Ovary (tissue), 3 donors: ENCODE measurements around the gene OR2T10.
"Not testable (repeated sequence)": the region's sequence is repeated elsewhere in the genome, so short reads cannot be mapped to it uniquely, and the experiment has no call there.

Experiments used
- EP300 ChIP-seq: sonication (generic); formaldehyde crosslinking; IDR thresholded peaks from one replicate; pipeline ENCODE4 v1.6.1; 2017; ENCODE audit warnings: antibody characterized with exemption
- POLR2A ChIP-seq: fragments of 450-650 bp; IDR thresholded peaks from one replicate; pipeline ENCODE4 v1.6.1; 2017; ENCODE audit warnings: antibody characterized with exemption, mild to moderate bottlenecking, moderate library complexity
- TF ChIP-seq, protein P1 (sequence below), 3 donors: fragments of 450-650 bp in 2 of 3; fragments of 200-600 bp in 1 of 3; IDR thresholded peaks; one replicate each; pipeline versions ENCODE4 v1.5.1 to v1.8.0; 2016 to 2022; ENCODE audit warnings: antibody characterized with exemption in 3 of 3, mild to moderate bottlenecking in 1 of 3
- donor health status: DM: no; HTN: no; CAD: no.

DNA sequence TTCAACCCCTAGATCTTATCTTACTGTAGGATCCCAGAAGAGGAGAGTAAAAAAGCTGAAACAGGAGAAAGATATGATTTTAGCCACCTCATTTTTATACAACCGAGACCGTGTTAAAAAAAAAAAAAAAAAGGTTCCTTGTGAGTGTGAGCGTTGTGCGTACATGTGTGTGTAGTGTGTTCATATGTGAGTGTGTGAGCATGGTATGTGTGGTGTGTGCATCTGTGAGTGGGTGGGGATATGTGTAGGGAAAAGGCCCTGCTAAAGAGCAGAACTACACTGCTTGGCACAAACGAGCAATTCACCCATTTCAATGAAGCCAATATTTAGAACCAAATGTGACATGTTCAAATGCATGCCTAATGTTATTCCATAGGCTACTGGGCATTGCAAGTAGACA is 44.1 kb upstream of the OR2T10 start:
- TF ChIP-seq, protein P1, sequence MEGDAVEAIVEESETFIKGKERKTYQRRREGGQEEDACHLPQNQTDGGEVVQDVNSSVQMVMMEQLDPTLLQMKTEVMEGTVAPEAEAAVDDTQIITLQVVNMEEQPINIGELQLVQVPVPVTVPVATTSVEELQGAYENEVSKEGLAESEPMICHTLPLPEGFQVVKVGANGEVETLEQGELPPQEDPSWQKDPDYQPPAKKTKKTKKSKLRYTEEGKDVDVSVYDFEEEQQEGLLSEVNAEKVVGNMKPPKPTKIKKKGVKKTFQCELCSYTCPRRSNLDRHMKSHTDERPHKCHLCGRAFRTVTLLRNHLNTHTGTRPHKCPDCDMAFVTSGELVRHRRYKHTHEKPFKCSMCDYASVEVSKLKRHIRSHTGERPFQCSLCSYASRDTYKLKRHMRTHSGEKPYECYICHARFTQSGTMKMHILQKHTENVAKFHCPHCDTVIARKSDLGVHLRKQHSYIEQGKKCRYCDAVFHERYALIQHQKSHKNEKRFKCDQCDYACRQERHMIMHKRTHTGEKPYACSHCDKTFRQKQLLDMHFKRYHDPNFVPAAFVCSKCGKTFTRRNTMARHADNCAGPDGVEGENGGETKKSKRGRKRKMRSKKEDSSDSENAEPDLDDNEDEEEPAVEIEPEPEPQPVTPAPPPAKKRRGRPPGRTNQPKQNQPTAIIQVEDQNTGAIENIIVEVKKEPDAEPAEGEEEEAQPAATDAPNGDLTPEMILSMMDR (IDR thresholded peaks at IDR 0.05), result not testable (repeated sequence)
- TF ChIP-seq EP300, POLR2A: not testable (repeated sequence)
